HG03432 (cell line): ENCODE data around the gene CACNA2D3.

ENCODE experiments used
- ATAC-seq: cut with Tn5 transposase; IDR thresholded peaks from one replicate; pipeline ENCODE4 v1.9.1; 2021; ENCODE audit warnings: mild to moderate bottlenecking, moderate library complexity; ENCODE audit not compliant: unreplicated experiment

The CACNA2D3 gene

DNA sequence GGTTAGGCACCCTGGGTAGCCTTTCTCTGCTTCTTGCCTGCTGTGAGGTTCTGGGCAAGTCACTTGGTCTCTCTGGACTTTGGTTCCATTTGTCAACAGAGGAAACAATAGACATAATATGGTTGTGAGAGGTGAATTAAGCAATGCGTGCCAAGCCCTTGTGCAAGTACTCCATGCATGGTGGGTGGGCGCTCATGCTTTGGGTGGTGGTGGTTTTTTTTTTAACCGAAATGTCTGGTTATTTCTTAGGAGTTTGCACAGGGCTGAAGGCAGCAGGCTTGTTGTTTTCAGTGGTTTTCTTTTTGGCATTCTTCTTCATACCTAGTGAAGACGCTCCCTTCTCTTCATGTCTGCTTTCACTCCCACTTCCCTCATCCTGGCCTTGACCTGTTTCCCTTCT is 889.7 kb downstream of the CACNA2D3 start:
- ATAC-seq: no peak

DNA sequence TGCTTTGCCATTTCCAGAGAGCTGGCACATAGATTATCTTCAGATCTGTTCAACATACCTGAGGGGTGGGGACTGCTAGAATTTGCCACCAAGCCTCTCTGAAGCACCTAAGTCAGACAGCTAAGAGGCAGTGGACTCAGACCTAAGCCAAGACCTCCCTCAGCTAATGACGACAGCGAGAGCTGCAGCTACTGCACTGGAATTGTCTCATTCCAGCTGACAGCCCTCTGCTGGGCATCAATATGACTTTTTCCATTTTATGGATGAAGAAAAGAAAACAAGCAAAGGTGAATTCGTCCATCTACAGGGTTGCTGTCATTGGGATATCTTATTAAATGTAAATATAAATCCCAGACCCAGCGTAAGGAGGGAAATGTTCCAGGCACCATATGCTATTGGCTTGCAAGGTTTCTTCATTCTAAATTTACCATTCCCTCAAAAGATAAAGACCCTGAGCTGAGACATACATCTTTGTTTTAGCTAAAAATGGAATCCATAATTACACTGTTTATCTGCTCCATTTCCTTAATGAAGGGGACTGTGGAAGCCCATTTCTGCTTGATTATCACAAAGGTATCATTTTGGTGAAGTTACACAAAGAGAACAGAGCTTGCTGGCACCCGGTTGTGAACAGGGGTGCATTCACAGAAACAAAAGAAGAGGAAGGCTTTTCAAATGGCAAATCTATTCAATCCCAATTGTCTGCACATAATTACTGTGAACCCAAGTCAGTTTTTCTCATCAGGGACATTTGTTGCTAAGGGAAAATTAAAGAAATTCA is 891.0 kb downstream of the CACNA2D3 start:
- no peak for ATAC-seq

DNA sequence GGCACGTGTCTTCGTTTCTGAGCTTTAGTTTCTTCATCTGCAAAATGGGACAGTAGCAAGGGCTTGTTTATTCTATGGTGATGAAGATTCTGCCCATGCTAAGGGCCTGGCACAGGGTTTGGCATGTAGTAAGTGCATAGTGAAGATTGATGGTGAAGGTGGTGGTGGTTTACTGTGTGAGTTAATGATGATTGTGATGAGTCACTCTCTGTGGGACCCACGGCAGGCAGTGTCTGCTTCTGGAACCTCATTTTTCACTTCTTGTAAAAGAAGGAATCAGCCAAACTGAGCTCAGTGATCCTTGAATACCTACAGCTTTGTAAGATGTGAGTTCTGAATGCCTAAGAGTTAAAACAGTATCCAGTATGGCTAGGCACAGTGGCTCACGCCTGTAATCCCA is 891.7 kb downstream of the CACNA2D3 start:
- no peak for ATAC-seq

DNA sequence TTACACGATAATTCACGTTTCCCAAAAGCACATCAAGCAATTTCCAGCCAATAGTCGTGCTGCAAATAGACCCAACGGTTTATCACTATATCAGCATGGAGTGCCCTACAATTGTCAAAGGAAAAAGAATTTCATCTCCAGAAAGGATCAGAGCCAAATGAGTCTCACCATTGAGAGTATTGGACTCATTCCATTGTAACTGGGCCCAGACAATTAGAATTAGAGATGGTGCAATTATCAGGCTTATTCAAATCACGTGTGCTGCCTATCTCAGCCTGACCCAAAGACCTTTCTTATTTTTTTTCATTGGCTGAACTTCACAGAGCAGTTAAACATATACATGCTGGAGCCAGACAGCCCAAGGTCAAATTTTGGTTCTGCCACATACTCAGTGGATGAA is 892.6 kb downstream of the CACNA2D3 start:
- ATAC-seq: no peak

DNA sequence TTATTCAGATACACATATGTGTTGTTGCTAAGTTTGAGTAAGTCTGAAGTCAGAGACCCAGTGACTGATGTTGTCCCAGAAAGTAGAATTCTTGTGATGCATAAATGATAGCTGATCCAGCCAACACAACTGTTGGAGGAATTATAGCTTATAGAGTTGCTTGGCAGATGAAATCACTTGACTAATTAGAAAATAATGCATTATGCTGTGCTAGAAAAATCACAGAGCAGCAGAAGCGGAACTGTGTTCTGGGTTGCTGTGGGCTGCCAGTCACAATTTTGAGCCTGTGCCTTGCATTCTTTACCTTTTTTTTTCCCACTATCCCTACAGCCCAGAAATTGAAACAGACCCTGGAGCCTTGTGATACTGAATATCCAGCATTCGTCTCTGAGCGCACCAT is 895.5 kb downstream of the CACNA2D3 start:
- ATAC-seq: no peak

DNA sequence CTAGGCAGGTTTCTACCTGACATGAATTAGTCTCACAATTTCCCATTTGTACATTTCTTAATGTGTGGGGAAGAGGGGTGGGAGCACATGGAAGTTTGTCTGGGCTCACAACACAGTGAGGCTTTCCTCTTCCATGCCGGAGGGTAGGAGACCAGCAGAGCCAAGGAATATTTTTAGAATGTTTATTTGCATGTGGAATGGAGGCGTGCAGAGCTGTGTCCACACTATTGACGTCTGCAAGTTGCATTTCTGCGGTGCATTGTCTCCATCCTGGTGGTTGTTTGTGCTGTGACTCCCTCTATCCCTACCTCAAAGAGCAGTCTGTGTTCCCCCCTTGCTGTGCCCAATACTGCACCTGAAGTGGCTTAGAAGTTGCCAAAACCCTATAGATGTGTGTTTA is 908.6 kb downstream of the CACNA2D3 start:
- ATAC-seq: no peak

DNA sequence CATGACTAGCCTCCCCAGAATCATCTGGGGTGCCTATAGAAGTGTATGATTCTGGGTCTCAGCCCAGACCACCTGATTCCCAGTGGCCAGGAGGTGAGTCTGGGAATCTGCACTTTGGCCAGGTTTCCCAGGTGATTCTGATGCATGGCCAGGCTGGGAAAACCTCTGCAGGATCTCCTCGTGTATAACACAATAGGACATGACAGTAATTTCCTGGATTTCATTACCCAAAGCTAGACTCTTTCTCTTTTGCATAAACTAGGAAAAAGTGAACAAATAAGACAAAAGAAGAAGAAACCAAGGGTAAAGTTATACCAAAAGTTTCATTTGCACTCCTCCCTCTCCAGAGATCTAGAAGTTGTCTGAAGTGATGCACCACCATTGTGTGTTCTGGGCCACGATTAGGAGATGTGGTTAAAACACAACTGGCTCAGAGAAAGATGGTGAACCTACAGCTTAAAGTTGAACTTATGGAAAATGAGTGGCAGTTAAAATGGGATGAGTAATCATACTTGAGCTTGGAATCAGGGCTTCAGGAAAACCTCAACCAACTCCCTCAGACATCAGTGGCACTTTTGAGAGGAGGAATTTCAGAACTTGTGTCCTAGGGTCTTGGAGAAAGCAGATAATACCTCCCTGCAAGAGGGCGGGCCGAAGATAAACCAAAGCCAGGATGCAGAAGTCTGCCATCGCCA is 914.7 kb downstream of the CACNA2D3 start:
- ATAC-seq: no peak

DNA sequence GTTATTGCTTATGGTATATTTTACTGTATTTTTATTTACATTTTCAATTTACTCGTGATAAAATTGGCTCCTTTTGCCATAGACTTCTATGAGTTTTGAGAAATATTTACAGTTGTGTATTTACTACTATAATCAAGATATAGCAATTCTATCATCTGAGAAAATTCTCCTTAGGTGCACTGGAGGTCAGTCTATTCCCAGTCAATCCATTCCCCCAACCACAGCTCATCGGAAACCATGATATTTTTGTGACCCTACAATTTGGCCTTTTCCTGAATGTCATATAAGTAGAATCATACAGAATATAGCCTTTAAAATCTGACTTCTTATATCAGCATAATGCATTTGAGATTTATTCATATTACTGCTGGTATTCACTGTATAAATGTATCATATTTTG is 920.2 kb downstream of the CACNA2D3 start:
- no peak for ATAC-seq

DNA sequence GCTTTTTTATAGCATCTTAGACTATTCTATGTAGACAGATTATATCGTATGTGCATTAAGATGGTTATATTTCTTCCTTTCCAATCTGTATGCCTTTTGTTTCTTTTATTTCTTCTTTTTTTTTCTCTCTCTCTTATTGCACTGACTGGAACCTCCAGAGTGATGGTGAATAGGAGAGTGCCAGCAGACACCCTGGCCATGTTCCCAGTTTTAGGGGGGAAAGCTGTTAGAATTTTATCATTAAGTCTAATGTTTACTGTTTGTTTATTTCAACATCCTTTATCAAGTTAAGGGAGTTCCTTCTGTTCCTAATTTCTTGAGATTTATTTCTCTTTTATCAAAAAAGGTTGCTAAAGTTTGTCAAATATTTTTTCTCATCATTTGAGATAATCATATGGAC is 922.1 kb downstream of the CACNA2D3 start:
- ATAC-seq: no peak

DNA sequence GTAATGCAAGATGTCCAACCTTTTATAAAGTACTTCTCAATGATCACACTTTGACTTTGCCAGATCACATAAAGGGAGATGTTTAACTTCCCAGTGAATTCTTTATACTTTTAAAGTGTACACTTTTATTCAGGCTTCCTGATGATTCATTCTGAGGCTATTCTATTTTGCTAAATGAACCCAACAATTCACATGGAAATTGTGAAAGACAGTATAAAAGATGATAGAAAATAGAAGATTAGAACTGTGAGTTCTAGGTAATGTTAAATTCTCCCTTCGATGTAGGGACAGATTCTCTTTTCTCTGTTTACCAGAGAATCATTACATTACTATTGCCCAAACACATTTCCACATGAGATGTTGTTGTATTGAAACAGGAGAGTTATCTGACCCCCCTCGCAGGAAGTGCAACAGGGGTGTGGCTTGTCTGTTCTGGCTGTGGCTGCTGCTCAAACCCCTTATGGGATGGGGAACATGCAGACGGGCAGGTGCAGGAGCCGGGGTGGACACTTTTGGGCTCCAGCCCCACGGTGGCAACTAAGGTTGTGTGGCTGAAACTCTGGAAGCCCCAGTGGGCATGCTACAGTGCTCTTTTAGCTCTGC is 936.8 kb downstream of the CACNA2D3 start:
- ATAC-seq: no peak

DNA sequence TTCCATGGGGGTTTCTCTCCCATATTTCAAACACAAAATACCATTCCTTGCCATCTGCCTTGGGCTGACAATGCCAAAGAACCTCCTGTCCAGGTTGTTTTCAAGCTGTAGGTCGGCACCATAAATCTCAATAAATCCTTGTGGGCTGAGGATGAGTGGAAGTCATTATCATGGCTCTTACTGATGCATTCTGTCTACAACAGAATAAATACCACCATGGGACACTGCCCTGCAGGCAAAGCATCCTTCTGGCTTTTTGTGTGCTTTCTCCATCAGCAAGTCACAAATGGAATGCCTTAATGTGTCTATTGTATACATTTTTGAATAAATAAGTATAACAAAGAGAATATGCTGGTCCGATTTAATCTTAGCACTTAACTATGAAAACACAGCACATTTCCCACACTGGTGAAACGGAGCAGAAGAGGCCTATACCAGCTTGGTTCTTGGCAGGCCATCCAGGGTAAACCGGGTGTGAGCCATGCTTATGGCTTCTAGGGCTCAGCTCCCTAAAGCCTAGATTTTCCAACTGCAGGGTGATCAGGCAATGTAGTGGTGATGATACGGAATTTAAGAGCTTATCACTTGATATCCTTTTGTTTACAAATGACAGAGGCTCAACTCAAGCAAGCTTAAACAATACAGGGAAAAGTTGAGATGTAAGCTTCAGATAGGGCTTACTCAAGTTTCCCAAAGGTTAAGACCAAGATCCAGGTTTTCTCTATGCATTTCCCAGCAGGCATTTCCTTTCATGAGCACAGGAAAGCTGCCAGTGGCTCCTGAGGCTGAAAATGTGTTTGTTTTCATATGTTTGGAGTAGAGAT is 938.8 kb downstream of the CACNA2D3 start:
- ATAC-seq: no peak

DNA sequence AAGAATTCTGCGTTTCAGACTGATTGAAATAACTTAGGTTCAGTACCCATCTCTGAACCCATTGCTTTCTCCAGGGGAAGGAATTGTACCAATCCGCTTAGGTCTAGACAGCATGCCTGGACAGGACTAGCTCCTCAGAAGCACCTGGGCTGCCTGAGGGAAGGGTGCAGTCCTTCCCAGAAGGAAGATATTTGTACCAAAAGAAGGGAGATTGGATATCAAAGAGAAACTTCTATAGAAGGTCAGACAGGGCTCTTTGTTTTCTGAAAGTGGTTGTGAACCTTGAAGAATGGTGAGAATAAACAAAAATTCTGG is 939.3 kb downstream of the CACNA2D3 start:
- no peak for ATAC-seq

DNA sequence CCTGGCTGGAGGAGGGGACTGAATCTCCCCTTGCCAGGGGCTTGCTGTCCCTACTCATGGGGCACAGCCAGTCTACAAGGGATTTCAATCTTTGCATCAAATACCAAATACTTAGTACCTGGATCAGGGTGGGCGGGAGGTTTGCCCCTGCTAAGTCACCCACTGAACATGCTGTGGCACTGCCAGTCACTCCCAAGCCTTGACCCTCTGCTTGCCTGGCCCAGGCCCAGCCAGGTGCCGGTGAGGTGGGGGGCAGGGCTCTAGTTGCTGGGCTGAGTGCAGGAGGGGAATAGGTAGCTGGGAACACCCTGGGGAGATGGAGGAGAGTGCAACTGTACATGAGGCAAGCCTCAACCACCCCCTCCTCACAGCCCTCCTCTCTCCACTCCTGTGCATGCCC is 941.8 kb downstream of the CACNA2D3 start:
- no peak for ATAC-seq

DNA sequence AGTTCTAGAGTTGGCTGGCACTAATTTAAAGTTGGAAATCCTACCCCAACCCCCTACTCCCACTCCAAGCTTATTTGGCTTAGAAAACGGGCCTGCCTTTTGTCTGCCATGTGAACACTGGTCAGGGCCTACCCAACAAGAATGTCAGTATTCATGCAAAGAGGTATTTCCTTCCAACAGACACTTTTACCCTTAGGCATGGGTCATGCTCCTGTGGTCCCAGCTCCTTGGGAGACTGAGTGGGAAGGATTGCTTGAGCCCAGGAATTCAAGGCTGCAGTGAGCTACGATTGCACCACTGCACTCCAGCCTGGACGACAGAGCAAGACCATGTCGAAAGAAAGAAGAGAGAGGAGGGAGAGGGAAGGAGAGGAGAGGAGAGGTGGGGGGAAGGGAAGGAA is 943.0 kb downstream of the CACNA2D3 start:
- ATAC-seq: no peak

DNA sequence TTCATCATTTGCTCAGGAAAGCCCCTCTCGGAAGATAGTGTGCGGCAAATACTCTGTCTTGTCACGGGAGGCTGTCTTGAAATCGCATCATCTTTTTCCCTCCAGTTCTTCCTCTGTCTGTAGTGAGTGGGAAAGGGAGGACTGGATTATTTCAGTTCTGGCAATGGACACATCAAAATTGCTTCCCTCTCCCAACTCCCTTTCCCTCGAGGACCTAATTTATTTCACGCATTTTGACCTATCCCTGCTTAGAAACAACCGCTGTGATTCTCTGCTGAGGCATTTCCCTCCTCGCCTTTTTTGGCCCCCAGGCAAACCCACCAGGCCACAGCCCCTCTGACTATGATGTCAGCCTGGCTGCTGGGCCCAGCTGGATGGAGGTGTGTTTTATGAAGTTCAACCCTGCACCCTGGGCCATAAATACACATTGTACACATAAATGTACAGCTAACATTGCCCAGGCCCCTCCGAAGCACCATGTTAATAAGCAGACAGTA is 944.2 kb downstream of the CACNA2D3 start:
- no peak for ATAC-seq

DNA sequence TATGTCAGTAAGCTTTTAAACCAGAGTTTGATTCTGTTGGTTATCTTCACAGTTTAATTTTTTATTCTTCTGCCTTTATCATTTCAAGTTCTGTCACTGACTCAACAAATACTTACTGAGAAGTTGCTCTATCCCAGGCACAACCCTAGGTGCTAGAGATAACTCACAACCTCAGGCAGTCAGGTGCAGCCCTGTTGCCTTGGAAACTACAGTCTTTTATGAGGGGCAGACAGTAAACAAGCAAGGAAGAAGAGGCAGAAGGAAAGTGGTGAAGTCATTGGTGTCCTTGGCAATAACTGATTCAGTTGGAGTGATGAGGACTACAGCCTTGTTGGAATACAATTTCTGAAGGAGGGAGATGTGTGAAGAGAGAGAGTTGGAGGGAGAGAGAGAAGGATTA is 947.6 kb downstream of the CACNA2D3 start:
- no peak for ATAC-seq

DNA sequence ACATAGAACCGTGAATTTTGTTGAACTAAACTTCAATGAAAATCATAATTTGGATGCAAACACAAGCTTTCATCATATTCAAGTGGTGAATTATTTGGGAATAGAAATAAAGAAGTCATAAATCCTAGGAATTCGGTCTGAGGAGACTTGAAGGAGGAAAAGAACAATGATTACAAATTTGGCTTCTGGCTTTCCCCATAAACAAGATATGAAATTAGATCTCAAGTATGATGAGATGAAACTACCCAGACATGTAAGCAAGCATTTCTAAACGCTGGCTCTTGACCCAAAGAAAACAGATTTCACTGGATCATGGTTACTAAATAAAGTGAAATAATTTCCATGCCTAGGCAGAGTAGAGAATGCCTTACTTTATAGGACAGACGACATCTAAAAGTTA is 952.4 kb downstream of the CACNA2D3 start:
- no peak for ATAC-seq

DNA sequence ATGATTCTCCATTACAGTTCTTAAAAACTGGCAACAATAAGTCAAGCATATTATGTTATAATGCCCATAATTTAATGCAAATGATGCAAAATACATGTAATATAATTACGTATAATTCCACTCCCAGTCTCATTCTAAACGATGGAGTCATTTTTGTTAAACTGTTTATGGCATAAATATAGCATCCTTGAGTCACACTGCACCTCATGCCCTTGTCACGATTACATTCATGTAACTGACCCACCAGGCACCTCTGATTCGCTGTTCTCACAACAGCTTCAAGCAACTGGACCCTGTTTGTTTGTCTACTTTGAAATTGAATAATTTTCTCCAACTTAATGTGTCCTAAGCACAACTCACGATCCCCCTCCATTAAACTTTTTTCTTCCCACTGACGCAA is 953.5 kb downstream of the CACNA2D3 start:
- no peak for ATAC-seq

DNA sequence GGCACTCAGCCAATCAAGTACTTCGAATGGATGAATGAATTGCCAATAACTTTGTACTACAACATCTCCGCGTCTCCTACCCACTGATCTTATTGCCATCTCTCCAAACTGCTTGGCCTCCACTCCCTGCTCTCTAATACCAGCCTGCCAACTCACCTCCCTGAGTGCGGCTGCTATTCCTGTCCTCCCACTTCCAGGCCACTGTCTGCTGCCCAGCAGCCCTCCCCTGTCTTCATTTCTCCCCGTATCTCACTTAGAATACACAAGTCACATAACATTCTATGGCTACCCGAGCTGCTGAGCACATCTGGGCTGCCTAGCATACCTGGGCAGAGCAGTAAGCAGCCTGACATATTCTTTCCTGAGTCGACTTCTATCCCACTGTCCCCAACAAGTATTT is 955.4 kb downstream of the CACNA2D3 start:
- no peak for ATAC-seq

DNA sequence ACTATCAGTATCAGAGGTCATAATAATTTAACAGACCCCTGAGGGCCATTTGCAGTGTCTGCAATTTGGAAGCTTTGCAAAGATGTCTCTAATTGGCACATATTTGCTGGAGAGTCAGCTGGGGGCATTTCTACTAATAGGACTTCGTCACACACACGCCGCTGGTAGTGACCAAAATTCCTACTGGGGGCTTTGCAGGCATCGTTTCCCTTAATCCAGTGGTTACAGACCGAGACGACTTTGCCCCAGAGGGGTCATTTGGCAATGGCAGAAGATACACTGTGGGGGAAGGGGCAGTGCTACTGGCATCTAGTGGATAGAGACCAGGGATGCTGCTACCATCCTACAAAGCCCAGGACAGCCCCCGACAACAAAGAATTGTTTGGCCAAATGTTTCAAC is 956.5 kb downstream of the CACNA2D3 start:
- no peak for ATAC-seq

DNA sequence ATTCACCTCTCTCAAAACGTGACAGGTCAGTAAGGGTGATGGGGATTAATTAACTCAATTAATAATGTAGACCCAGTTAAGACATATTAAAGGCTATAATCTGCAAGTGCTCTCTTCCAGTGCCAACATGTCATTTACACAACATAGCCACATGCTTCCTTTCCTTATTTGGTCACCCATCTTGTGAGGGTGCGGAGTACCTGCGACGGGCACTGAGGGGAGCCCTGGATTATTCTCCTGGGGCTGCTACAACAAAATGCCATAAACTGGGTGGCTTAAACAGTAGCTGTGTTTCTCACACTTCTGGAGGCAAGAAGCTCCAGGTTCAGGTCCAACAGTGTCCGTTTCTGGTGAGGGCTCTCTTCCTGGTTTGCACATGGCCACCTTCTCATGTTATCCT is 962.9 kb downstream of the CACNA2D3 start:
- no peak for ATAC-seq
